ENCODE results near the gene HOXB8.

DNA sequence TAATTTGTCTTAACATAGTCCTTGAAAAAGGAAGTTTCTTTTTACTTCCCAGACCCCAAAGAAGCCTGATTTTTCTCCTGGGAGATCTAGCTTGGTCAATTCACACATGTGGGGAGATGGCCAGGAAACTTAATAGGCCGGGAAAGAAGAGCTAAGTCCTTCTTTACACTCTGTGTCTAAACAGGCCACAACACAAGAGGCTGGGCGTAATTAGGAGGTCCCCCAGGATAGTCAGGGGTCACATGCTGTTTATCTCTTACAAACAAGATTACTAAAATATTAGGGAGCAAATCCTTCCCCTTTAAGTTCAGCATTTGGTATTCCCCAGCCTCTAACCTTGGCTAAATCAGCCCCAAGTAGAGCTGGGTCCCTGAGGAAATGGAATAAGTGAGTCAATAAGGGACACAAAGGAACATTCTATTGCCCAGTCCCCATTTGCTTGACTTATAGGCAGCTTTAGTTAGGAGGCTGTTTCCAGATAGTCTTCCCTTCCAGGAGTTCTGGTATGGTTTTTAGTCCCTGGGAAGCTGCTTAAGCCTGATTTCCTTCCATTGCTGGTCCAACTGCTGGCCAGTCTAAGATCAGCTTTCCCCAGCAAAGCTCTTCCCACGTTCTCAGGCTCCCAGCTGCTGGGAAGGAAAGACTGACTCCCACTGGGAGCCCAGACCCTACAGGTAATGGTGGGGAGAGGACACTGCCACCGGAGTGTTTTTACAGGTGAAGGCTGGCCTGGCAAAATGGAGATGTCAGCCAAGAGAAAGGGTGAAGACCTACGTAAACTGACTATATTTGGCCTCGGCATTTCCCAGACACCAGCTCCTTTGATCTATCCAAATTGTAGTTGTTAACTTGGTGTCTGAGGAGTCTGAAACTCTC lies 25.1 kb upstream of the HOXB8 start:
- TF ChIP-seq TARDBP (IDR thresholded peaks at IDR 0.05; ENCODE audit: borderline replicate concordance) (no peak), NR2C2 (IDR thresholded peaks at IDR 0.05; ENCODE audit: borderline replicate concordance, control insufficient read depth, insufficient read length, low read depth) (no peak), BCL11A (IDR thresholded peaks at IDR 0.05; ENCODE audit: low read depth, low read length) (no peak), POLR2A (IDR thresholded peaks at IDR 0.05; ENCODE audit: low read depth, low read length) (no peak), EP300 (IDR thresholded peaks at IDR 0.05; ENCODE audit: borderline replicate concordance in 1 of 2, control insufficient read depth in 1 of 2, low read depth in 2 of 2, low read length in 2 of 2) (no peak), ZNF274 (IDR thresholded peaks at IDR 0.05; ENCODE audit: insufficient read depth, insufficient read length) (no peak), ASH2L (IDR thresholded peaks at IDR 0.05; ENCODE audit: borderline replicate concordance, low read depth) (no peak), ZZZ3 (IDR thresholded peaks at IDR 0.05; ENCODE audit: control insufficient read depth, insufficient read length, low read depth) (no peak), HDGF (IDR thresholded peaks at IDR 0.05) (no peak)
- TF ChIP-seq, protein P1, sequence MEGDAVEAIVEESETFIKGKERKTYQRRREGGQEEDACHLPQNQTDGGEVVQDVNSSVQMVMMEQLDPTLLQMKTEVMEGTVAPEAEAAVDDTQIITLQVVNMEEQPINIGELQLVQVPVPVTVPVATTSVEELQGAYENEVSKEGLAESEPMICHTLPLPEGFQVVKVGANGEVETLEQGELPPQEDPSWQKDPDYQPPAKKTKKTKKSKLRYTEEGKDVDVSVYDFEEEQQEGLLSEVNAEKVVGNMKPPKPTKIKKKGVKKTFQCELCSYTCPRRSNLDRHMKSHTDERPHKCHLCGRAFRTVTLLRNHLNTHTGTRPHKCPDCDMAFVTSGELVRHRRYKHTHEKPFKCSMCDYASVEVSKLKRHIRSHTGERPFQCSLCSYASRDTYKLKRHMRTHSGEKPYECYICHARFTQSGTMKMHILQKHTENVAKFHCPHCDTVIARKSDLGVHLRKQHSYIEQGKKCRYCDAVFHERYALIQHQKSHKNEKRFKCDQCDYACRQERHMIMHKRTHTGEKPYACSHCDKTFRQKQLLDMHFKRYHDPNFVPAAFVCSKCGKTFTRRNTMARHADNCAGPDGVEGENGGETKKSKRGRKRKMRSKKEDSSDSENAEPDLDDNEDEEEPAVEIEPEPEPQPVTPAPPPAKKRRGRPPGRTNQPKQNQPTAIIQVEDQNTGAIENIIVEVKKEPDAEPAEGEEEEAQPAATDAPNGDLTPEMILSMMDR (IDR thresholded peaks at IDR 0.05 in 2 of 3, conservative IDR thresholded peaks at IDR 0.05 in 1 of 3; ENCODE audit: control insufficient read depth in 2 of 3, extremely low read depth in 1 of 3, insufficient read depth in 1 of 3, low read depth in 3 of 3, low read length in 3 of 3), result no peak
- TF ChIP-seq, protein P2, sequence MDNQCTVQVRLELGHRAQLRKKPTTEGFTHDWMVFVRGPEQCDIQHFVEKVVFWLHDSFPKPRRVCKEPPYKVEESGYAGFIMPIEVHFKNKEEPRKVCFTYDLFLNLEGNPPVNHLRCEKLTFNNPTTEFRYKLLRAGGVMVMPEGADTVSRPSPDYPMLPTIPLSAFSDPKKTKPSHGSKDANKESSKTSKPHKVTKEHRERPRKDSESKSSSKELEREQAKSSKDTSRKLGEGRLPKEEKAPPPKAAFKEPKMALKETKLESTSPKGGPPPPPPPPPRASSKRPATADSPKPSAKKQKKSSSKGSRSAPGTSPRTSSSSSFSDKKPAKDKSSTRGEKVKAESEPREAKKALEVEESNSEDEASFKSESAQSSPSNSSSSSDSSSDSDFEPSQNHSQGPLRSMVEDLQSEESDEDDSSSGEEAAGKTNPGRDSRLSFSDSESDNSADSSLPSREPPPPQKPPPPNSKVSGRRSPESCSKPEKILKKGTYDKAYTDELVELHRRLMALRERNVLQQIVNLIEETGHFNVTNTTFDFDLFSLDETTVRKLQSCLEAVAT (IDR thresholded peaks at IDR 0.05), result no peak
